H9 (cell line): ENCODE data around the gene PFDN1. TPM values are rescaled to one million over a fixed set of nuclear protein-coding genes. Genes with fewer than 3 reads are reported as not detected.

Source experiments
- DNase-seq: peaks from one replicate; pipeline ENCODE4 v3.0.0-alpha.2; 2017
- H2AFZ ChIP-seq: one replicate; pipeline ENCODE4 v1.6.1; 2013; ENCODE audit warnings: mild to moderate bottlenecking, low read length, control low read depth, moderate library complexity
- H2AK5ac ChIP-seq: 2 replicates; pipeline ENCODE4 v1.6.1; 2013; ENCODE audit warnings: low read length, control low read depth, mixed read lengths; ENCODE audit not compliant: insufficient read length
- H2BK120ac ChIP-seq: one replicate; pipeline ENCODE4 v1.6.1; 2013; ENCODE audit warnings: low read depth, mild to moderate bottlenecking, low read length, control low read depth, inconsistent platforms; ENCODE audit not compliant: poor library complexity, severe bottlenecking
- H2BK12ac ChIP-seq: 2 replicates; pipeline ENCODE4 v1.6.1; 2013; ENCODE audit warnings: low read length, control low read depth, mixed read lengths, low read depth; ENCODE audit not compliant: insufficient read length
- H2BK15ac ChIP-seq: 2 replicates; pipeline ENCODE4 v1.6.1; 2013; ENCODE audit warnings: low read depth, low read length, control low read depth
- H2BK20ac ChIP-seq: one replicate; pipeline ENCODE4 v1.6.1; 2013; ENCODE audit warnings: low read depth, mild to moderate bottlenecking, low read length, control low read depth, inconsistent platforms; ENCODE audit not compliant: poor library complexity, severe bottlenecking
- H2BK5ac ChIP-seq: 2 replicates; pipeline ENCODE4 v1.6.1; 2013; ENCODE audit warnings: low read length, control low read depth, mixed read lengths; ENCODE audit not compliant: insufficient read length
- H3K14ac ChIP-seq: 2 replicates; pipeline ENCODE4 v1.6.1; 2013; ENCODE audit warnings: low read length, control low read depth; ENCODE audit not compliant: insufficient read depth
- H3K18ac ChIP-seq: 2 replicates; pipeline ENCODE4 v1.6.1; 2013; ENCODE audit warnings: low read depth, mild to moderate bottlenecking, mixed read lengths, low read length, control low read depth; ENCODE audit not compliant: insufficient read length
- H3K23ac ChIP-seq: 2 replicates; pipeline ENCODE4 v1.6.1; 2013; ENCODE audit warnings: low read length, control low read depth, mixed read lengths, low read depth; ENCODE audit not compliant: insufficient read length
- H3K23me2 ChIP-seq: 2 replicates; pipeline ENCODE4 v1.6.1; 2013; ENCODE audit warnings: low read depth, mild to moderate bottlenecking, mixed read lengths, low read length, control low read depth; ENCODE audit not compliant: insufficient read length, poor library complexity, severe bottlenecking
- H3K27ac ChIP-seq: 2 replicates; pipeline ENCODE4 v1.5.1; 2013; ENCODE audit warnings: low read length, control low read depth, mixed read lengths, low read depth; ENCODE audit not compliant: insufficient read length
- H3K27me3 ChIP-seq: 2 replicates; pipeline ENCODE4 v1.6.1; 2013; ENCODE audit warnings: low read length, control low read depth, inconsistent platforms; ENCODE audit not compliant: insufficient read depth
- H3K4ac ChIP-seq: 2 replicates; pipeline ENCODE4 v1.6.1; 2013; ENCODE audit warnings: low read depth, mild to moderate bottlenecking, control low read depth, inconsistent platforms, low read length, moderate library complexity
- H3K4me1 ChIP-seq: 2 replicates; pipeline ENCODE4 v1.6.1; 2013; ENCODE audit warnings: low read length, control low read depth, inconsistent platforms; ENCODE audit not compliant: insufficient read depth
- H3K4me2 ChIP-seq: 2 replicates; pipeline ENCODE4 v1.6.1; 2013; ENCODE audit warnings: low read length, control low read depth, mixed read lengths; ENCODE audit not compliant: insufficient read length, insufficient read depth
- H3K56ac ChIP-seq: 2 replicates; pipeline ENCODE4 v1.6.1; 2013; ENCODE audit warnings: low read depth, mild to moderate bottlenecking, mixed read lengths, low read length, control low read depth; ENCODE audit not compliant: insufficient read length
- H3K79me1 ChIP-seq: 2 replicates; pipeline ENCODE4 v1.6.1; 2013; ENCODE audit warnings: low read depth, mild to moderate bottlenecking, moderate library complexity, low read length, control low read depth, inconsistent platforms; ENCODE audit not compliant: insufficient read depth, poor library complexity, severe bottlenecking
- H3K79me2 ChIP-seq: 2 replicates; pipeline ENCODE4 v1.6.1; 2013; ENCODE audit warnings: low read length, control low read depth, inconsistent platforms; ENCODE audit not compliant: insufficient read depth
- H3K9ac ChIP-seq: 2 replicates; pipeline ENCODE4 v1.6.1; 2013; ENCODE audit warnings: low read length, control low read depth, mixed read lengths; ENCODE audit not compliant: insufficient read length; ENCODE audit errors: extremely low read depth
- H3K9me3 ChIP-seq: one replicate; pipeline ENCODE4 v1.6.1; 2013; ENCODE audit warnings: low read depth, low read length, inconsistent platforms; ENCODE audit not compliant: control insufficient read depth
- H3T11ph ChIP-seq: one replicate; pipeline ENCODE4 v1.6.1; 2013; ENCODE audit warnings: mild to moderate bottlenecking, low read length, control low read depth, inconsistent platforms
- H4K20me1 ChIP-seq: one replicate; pipeline ENCODE4 v1.6.1; 2013; ENCODE audit not compliant: control insufficient read depth, insufficient read length, insufficient read depth
- H4K5ac ChIP-seq: 2 replicates; pipeline ENCODE4 v1.6.1; 2013; ENCODE audit warnings: low read depth, mild to moderate bottlenecking, mixed read lengths, low read length, control low read depth; ENCODE audit not compliant: insufficient read length
- H4K8ac ChIP-seq: replicated peaks from 2 replicates; pipeline ENCODE4 v1.6.1; 2013; ENCODE audit warnings: low read length, control low read depth, mixed read lengths, low read depth; ENCODE audit not compliant: insufficient read length
- H4K91ac ChIP-seq: 2 replicates; pipeline ENCODE4 v1.6.1; 2013; ENCODE audit warnings: low read depth, mild to moderate bottlenecking, moderate library complexity, mixed read lengths, low read length, control low read depth; ENCODE audit not compliant: insufficient read length
- H3K27ac Mint-ChIP-seq, 3 experiments: 2 replicates in 2 of 3; 3 replicates in 1 of 3; pipeline ENCODE4 v1.8.0; 2020 to 2021; ENCODE audit warnings: mixed read lengths in 3 of 3, mild to moderate bottlenecking in 1 of 3, moderate library complexity in 1 of 3
- H3K27me3 Mint-ChIP-seq: 2 replicates; pipeline ENCODE4 v1.8.0; 2021; ENCODE audit warnings: low read depth, mild to moderate bottlenecking, moderate library complexity, mixed read lengths
- H3K36me3 Mint-ChIP-seq, 3 experiments: 2 replicates in 2 of 3; 3 replicates in 1 of 3; pipeline ENCODE4 v1.8.0; 2020 to 2021; ENCODE audit warnings: low read depth in 3 of 3, mixed read lengths in 3 of 3; ENCODE audit not compliant: insufficient read depth in 1 of 3
- H3K4me1 Mint-ChIP-seq, 2 experiments: 2 replicates each; pipeline ENCODE4 v1.8.0; 2020; ENCODE audit warnings: mixed read lengths in 2 of 2
- H3K4me3 Mint-ChIP-seq, 2 experiments: 2 replicates in 1 of 2; 3 replicates in 1 of 2; pipeline ENCODE4 v1.8.0; 2020 to 2021; ENCODE audit warnings: mild to moderate bottlenecking in 2 of 2, mixed read lengths in 2 of 2, moderate library complexity in 1 of 2
- H3K9me3 Mint-ChIP-seq, 2 experiments: 2 replicates in 1 of 2; 3 replicates in 1 of 2; pipeline ENCODE4 v1.8.0; 2020; ENCODE audit warnings: mild to moderate bottlenecking in 2 of 2, mixed read lengths in 2 of 2, moderate library complexity in 1 of 2
- WGBS: extraction: QIAGEN DNeasy Blood & Tissue Kit; methylation state at CpG from one replicate; pipeline ENCODE4 v1.1.7; 2013; ENCODE audit warnings: missing lambda C conversion rate, low lambda C conversion rate, mixed read lengths; ENCODE audit not compliant: insufficient read length; ENCODE audit errors: extremely low coverage; 5-methylcytosine and 5-hydroxymethylcytosine counted together
- total RNA-seq: library from RNA; stranded (reverse); gene quantifications from 2 replicates; pipeline ENCODE4 v1.2.1, GENCODE V29; 2021
- TF ChIP-seq, protein P1 (sequence below): fragments of 200-600 bp; sonication (generic); conservative IDR thresholded peaks from 3 replicates; pipeline ENCODE4 v1.8.0; 2021; ENCODE audit warnings: antibody characterized with exemption, mild to moderate bottlenecking

Gene PFDN1
- total RNA-seq, 1 experiment from 2014 or later = 58.3 TPM

GRCh38 chr5:140250386-140250785 is 52.5 kb downstream of the PFDN1 start:
- Histone ChIP-seq H4K20me1 (no peaks in the 10 kb centered on the region), H3K4ac (no peak overlapping the region), H3K79me1 (no peaks in the 10 kb centered on the region), H3K79me2 (no peaks in the 10 kb centered on the region), H2AFZ (no peak overlapping the region), H3K4me1 (peaks cover 4% of the 10 kb centered on the region), H2BK15ac (no peak overlapping the region), H3K9ac (no peak overlapping the region), H3K18ac (no peak overlapping the region), H2AK5ac (no peak overlapping the region), H2BK20ac (no peak overlapping the region), H3K56ac (no peak overlapping the region), H4K91ac (no peak overlapping the region), H3K4me2 (no peak overlapping the region), H3K27me3 (no peaks in the 10 kb centered on the region), H4K5ac (no peak overlapping the region), H3K9me3 (no peaks in the 10 kb centered on the region), H4K8ac (no peak overlapping the region), H3T11ph (no peak overlapping the region), H3K23me2 (no peaks in the 10 kb centered on the region), H3K23ac (no peak overlapping the region), H3K14ac (no peak overlapping the region), H2BK5ac (no peak overlapping the region), H3K27ac (no peak overlapping the region), H2BK120ac (no peak overlapping the region), H2BK12ac (no peak overlapping the region)
- DNase-seq = no peak
- no CpG with 5 or more reads among the region's 6 CpGs for WGBS
- TF ChIP-seq, protein P1, sequence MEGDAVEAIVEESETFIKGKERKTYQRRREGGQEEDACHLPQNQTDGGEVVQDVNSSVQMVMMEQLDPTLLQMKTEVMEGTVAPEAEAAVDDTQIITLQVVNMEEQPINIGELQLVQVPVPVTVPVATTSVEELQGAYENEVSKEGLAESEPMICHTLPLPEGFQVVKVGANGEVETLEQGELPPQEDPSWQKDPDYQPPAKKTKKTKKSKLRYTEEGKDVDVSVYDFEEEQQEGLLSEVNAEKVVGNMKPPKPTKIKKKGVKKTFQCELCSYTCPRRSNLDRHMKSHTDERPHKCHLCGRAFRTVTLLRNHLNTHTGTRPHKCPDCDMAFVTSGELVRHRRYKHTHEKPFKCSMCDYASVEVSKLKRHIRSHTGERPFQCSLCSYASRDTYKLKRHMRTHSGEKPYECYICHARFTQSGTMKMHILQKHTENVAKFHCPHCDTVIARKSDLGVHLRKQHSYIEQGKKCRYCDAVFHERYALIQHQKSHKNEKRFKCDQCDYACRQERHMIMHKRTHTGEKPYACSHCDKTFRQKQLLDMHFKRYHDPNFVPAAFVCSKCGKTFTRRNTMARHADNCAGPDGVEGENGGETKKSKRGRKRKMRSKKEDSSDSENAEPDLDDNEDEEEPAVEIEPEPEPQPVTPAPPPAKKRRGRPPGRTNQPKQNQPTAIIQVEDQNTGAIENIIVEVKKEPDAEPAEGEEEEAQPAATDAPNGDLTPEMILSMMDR = no peak
- Mint-ChIP-seq H3K4me3 (no peak overlapping the region; a peak in 1 of 5 replicates), H3K9me3 (no peaks in the 10 kb centered on the region), H3K4me1 (peaks cover 15 to 19% of the 10 kb centered on the region in 2 experiments), H3K27ac (peak overlapping the region in 2 of 3 experiments; percentile 12 to 40; a peak in 2 of 7 replicates), H3K36me3 (peaks cover 10 to 20% (median 10%) of the 10 kb centered on the region in 3 experiments), H3K27me3 (no peaks in the 10 kb centered on the region)
